ENCODE measurements around the gene C3AR1. TPM values are rescaled to one million over a fixed set of nuclear protein-coding genes. Genes with fewer than 3 reads are reported as not detected.
"Not testable (repeated sequence)": the region's sequence is repeated elsewhere in the genome, so short reads cannot be mapped to it uniquely, and the experiment has no call there.

The C3AR1 gene
- total and polyA plus RNA-seq, 7 donors, result 6.6 to 27.3 (median 10.0) TPM

DNA sequence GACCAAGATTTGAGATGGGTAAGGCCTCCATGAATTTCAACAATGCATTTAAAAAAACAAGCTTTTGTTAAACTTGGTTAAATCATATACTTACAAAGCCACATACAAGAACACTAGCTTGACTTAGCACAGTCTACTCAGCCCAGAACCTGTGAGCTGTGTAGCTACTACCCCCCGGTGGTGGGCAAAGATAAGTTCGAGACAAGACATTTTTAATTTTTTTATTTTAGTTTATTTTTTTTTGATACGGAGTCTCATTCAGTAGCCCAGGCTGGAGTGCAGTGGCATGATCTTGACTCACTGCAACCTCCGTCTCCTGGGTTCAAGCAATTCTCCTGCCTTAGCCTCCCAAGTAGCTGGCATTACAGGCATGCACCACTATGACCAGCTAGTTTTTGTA lies 12.2 kb upstream of the C3AR1 start:
- Histone ChIP-seq H3K4me1 (peaks cover 0 to 22% (median 14%) of the 10 kb centered on the region in 4 donors), H3K9me3 (no peaks in the 10 kb centered on the region), H3K27ac (no peak overlapping the region), H3K27me3 (no peaks in the 10 kb centered on the region), H3K36me3 (no peaks in the 10 kb centered on the region), H3K4me3 (no peak overlapping the region)
- DNase-seq, result no peak
- WGBS, 2 donors, result 36 to 44% methylated on average over 4 of the region's 4 CpGs
- intact Hi-C loops (cut with DNase I), result no loop called here
- TF ChIP-seq, protein P1, sequence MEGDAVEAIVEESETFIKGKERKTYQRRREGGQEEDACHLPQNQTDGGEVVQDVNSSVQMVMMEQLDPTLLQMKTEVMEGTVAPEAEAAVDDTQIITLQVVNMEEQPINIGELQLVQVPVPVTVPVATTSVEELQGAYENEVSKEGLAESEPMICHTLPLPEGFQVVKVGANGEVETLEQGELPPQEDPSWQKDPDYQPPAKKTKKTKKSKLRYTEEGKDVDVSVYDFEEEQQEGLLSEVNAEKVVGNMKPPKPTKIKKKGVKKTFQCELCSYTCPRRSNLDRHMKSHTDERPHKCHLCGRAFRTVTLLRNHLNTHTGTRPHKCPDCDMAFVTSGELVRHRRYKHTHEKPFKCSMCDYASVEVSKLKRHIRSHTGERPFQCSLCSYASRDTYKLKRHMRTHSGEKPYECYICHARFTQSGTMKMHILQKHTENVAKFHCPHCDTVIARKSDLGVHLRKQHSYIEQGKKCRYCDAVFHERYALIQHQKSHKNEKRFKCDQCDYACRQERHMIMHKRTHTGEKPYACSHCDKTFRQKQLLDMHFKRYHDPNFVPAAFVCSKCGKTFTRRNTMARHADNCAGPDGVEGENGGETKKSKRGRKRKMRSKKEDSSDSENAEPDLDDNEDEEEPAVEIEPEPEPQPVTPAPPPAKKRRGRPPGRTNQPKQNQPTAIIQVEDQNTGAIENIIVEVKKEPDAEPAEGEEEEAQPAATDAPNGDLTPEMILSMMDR (IDR thresholded peaks at IDR 0.05), result peak in 1 of 4 experiments; percentile 7
- no peak for TF ChIP-seq POLR2A (IDR thresholded peaks at IDR 0.05)

DNA sequence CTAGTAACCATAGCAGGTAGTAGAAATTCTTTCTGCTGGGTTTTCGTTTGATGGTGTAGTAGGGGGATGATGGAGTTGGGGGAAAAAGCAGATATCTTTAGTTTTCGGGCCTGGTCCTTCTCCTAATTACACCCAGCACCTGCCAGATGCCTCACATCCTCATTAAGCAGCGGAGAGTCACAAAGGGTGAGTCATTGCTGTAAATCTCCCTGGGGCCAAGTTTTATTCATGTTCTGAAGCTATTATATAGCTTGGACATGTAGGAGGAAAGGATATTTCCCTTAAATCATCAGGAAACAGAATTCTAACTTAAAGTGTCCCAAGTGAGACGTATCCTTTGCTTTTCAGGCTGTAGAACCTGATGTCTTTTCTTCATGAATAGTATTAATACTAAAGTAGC lies 11.0 kb upstream of the C3AR1 start:
- intact Hi-C loops (cut with DNase I), result no loop called here
- WGBS, 2 donors, result 31 to 50% methylated on average over 4 of the region's 4 CpGs

DNA sequence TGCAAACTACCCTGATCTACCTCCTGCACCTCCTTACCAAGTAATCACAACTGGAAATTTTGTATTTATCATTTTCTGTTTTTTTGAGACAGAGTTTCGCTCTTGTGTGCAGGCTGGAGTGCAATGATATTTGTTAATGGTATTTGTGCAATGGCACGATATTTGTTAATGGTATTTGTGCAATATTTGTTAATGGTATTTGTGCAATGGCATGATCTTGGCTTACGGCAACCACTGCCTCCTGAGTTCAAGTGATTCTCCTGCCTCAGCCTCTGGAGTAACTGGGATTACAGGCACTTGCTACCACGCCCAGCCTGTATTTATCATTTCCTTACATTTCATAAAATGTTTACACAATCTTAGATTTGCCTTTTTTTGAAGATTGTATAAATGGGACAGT lies 10.2 kb upstream of the C3AR1 start:
- no peaks in the 10 kb centered on the region for H3K9me3 ChIP-seq
- intact Hi-C loops (cut with DNase I), result no loop called here
- TF ChIP-seq POLR2A (IDR thresholded peaks at IDR 0.05) (no peak), POLR2AphosphoS5 (IDR thresholded peaks at IDR 0.05) (no peak), EP300 (IDR thresholded peaks at IDR 0.05) (no peak)
- TF ChIP-seq, protein P1 (IDR thresholded peaks at IDR 0.05), result no peak
- peaks cover 0 to 10% (median 7%) of the 10 kb centered on the region in 4 donors for H3K4me1 ChIP-seq
- no peak overlapping the region for H3K27ac ChIP-seq
- DNase-seq, result no peak
- no peak overlapping the region for H3K4me3 ChIP-seq
- no peaks in the 10 kb centered on the region for H3K36me3 ChIP-seq
- WGBS, 2 donors, result 79 to 85% methylated on average over 4 of the region's 4 CpGs
- H3K27me3 ChIP-seq, result no peaks in the 10 kb centered on the region

More for the DNA sequence above, 11.0 kb upstream of the C3AR1 start:
- H3K27me3 ChIP-seq, result no peaks in the 10 kb centered on the region
- H3K9me3 ChIP-seq, result no peaks in the 10 kb centered on the region
- no peak overlapping the region for H3K27ac ChIP-seq
- no peak overlapping the region for H3K4me3 ChIP-seq
- no peak for DNase-seq
- H3K4me1 ChIP-seq, result peaks cover 0 to 12% (median 8%) of the 10 kb centered on the region in 4 donors
- no peak for TF ChIP-seq POLR2AphosphoS5 (IDR thresholded peaks at IDR 0.05)
- no peaks in the 10 kb centered on the region for H3K36me3 ChIP-seq

DNA sequence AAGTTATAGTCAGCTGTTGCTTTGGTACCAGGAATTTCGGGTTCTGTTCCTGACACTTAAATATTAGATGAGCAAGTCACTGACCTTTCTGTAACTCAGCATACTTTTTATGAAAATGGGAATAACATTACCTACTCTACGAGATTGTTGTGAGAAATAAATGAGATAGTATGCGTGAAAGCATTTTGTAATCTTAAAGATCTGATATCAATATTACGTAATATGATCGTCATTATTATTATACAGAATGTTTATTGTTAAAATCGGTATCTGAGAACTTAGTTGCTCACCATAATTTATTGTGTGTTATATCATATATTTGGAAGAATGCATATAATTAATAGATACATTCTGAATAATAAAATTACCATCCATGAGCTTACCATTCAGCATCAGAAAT lies 9.8 kb upstream of the C3AR1 start:
- Histone ChIP-seq H3K27ac (no peak overlapping the region), H3K36me3 (no peaks in the 10 kb centered on the region), H3K4me3 (no peak overlapping the region), H3K4me1 (peaks cover 0 to 6% (median 3%) of the 10 kb centered on the region in 4 donors), H3K9me3 (no peaks in the 10 kb centered on the region), H3K27me3 (no peaks in the 10 kb centered on the region)
- intact Hi-C loops (cut with DNase I), result no loop called here
- DNase-seq, result no peak
- TF ChIP-seq POLR2A (IDR thresholded peaks at IDR 0.05) (no peak), EP300 (IDR thresholded peaks at IDR 0.05) (no peak), POLR2AphosphoS5 (IDR thresholded peaks at IDR 0.05) (no peak)
- TF ChIP-seq, protein P1 (IDR thresholded peaks at IDR 0.05), result no peak
- WGBS, 2 donors, result 88 to 90% methylated on average over 6 of the region's 6 CpGs

DNA sequence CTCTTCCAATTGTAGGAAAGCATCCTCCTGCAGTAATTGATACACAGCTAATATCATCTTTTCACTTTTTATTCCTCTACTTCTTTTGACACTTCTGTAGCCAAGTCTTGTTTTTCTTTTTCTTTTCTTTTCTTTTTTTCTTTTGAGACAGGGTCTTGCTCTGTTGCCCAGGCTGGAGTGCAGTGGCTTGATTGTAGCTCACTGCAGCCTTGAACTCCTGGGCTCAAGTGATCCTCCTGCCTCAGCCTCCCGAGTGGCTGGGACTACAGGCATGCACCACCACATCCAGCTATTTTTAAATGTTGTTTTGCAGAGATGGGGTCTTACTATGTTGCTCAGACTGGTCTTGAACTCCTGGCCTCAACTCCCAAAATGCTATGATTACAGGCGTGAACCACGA lies 5.7 kb upstream of the C3AR1 start:
- intact Hi-C loops (cut with DNase I); H3K36me3 ChIP-seq; H3K4me3 ChIP-seq; H3K27ac ChIP-seq; DNase-seq; H3K9me3 ChIP-seq; H3K4me1 ChIP-seq; H3K27me3 ChIP-seq: not testable (repeated sequence)
- WGBS, 2 donors, result 93 to 94% methylated on average over 3 of the region's 3 CpGs

DNA sequence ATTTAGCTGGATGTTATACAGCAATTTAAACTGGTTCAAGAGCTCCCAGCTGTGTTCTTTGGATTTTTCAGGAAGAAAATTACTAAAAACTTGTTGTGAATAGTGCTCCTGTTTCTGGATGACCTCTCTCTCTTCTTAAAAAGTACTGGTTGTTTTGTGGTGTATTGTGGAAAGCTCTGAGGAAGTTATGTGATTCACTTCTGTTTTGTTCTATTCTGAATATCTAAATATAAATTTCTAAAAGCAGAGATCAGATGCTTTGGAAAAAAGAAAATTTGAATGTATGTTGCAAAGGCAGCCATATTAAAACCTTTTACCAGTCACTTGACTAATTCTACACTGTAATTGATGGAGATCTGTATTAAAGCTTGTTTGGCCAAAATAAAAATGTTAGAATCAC lies 3.4 kb upstream of the C3AR1 start:
- Histone ChIP-seq H3K4me3 (no peak overlapping the region), H3K4me1 (no peaks in the 10 kb centered on the region), H3K27me3 (no peaks in the 10 kb centered on the region), H3K27ac (no peak overlapping the region), H3K9me3 (no peaks in the 10 kb centered on the region), H3K36me3 (no peaks in the 10 kb centered on the region)
- intact Hi-C loops (cut with DNase I), result no loop called here
- DNase-seq, result no peak
- TF ChIP-seq, protein P1 (IDR thresholded peaks at IDR 0.05), result no peak
- TF ChIP-seq EP300 (IDR thresholded peaks at IDR 0.05) (no peak), POLR2AphosphoS5 (IDR thresholded peaks at IDR 0.05) (no peak), POLR2A (IDR thresholded peaks at IDR 0.05) (no peak)
